Cardiac septum (tissue), 1 donor: ENCODE results near the gene TSHZ2. TPM values are rescaled to one million over a fixed set of nuclear protein-coding genes. Genes with fewer than 3 reads are reported as not detected.

Experiments used
- DNase-seq: peaks from one replicate; pipeline ENCODE4 v3.0.0-alpha.2; 2020; ENCODE audit warnings: low spot score
- intact Hi-C: fragments of 100-400 bp; cut with DNase I; formaldehyde crosslinking; loops from one replicate; pipeline ENCODE4 v1.14.0; 2022
- long read RNA-seq: library from polyadenylated mRNA; unstranded; transcript quantifications from one replicate; pipeline ENCODE4 v2.0.0, GENCODE V29; 2021
- total RNA-seq: library from RNA; stranded (reverse); fragmentation: NEBNext Ultra II Directional; extraction: Animal tissue kit (Norgen Biotek cat#: 25700); gene quantifications from one replicate; pipeline ENCODE4 v1.2.1, GENCODE V29; 2021
- donor health status: DM: no; HTN: no; CAD: no.

Gene TSHZ2
- 7.5 TPM for total RNA-seq
- long read RNA-seq, partial matches to known transcripts, result 0 of 14 reads
- long read RNA-seq, other reads (novel, unspliced or antisense), result 14 of 14 reads

GRCh38 chr20:52972190-52972937, at the start of gene TSHZ2:
TSHZ2 (plus strand) TSS chr20:52972358; CDS start chr20:52973294, 936 bp downstream.
- intact Hi-C loops, result loop anchor here (5.0 kb wide), 1 partner anchor 225 kb away; no protein-coding TSS in a partner anchor
- no peak for DNase-seq

GRCh38 chr20:52922436-52922835, 49.7 kb upstream of the TSHZ2 start:
- intact Hi-C loops, result no loop called here

GRCh38 chr20:52923123-52923937, 48.8 kb upstream of the TSHZ2 start:
- intact Hi-C loops, result no loop called here
- no peak for DNase-seq

More at GRCh38 chr20:52922436-52922835, 49.7 kb upstream of the TSHZ2 start:
- DNase-seq, result no peak

- intact Hi-C loops, result no loop called here
- DNase-seq, result no peak
These were observed 47.5 kb upstream of the TSHZ2 start for GRCh38 chr20:52924411-52925271.

GRCh38 chr20:52926505-52926904, 45.7 kb upstream of the TSHZ2 start:
- no peak for DNase-seq
- intact Hi-C loops, result no loop called here

GRCh38 chr20:52933867-52934266, 38.3 kb upstream of the TSHZ2 start:
- no peak for DNase-seq
- intact Hi-C loops, result no loop called here

GRCh38 chr20:52936351-52937340, 35.5 kb upstream of the TSHZ2 start:
- intact Hi-C loops, result no loop called here
- DNase-seq, result no peak

- DNase-seq, result no peak
- intact Hi-C loops, result no loop called here
These were observed 34.5 kb upstream of the TSHZ2 start for GRCh38 chr20:52937591-52938100.

- DNase-seq, result no peak
- intact Hi-C loops, result no loop called here
These were observed 33.0 kb upstream of the TSHZ2 start for GRCh38 chr20:52939141-52939540.

- intact Hi-C loops, result no loop called here
- no peak for DNase-seq
These were observed 30.4 kb upstream of the TSHZ2 start for GRCh38 chr20:52941808-52942207.

- no peak for DNase-seq
- intact Hi-C loops, result no loop called here
These were observed 28.8 kb upstream of the TSHZ2 start for GRCh38 chr20:52943185-52943841.

- intact Hi-C loops, result no loop called here
These were observed 26.9 kb upstream of the TSHZ2 start for GRCh38 chr20:52945268-52945667.

GRCh38 chr20:52945862-52946522, 26.2 kb upstream of the TSHZ2 start:
- intact Hi-C loops, result no loop called here

More at GRCh38 chr20:52945268-52945667, 26.9 kb upstream of the TSHZ2 start:
- no peak for DNase-seq

GRCh38 chr20:52948491-52948890, 23.7 kb upstream of the TSHZ2 start:
- intact Hi-C loops, result no loop called here
- DNase-seq, result no peak

More at GRCh38 chr20:52945862-52946522, 26.2 kb upstream of the TSHZ2 start:
- DNase-seq, result no peak

GRCh38 chr20:52953020-52953419, 19.1 kb upstream of the TSHZ2 start:
- DNase-seq, result no peak
- intact Hi-C loops, result no loop called here

- intact Hi-C loops, result no loop called here
- no peak for DNase-seq
These were observed 17.3 kb upstream of the TSHZ2 start for GRCh38 chr20:52954849-52955248.

GRCh38 chr20:52958211-52958610, 13.9 kb upstream of the TSHZ2 start:
- intact Hi-C loops, result no loop called here

More at GRCh38 chr20:52958211-52958610, 13.9 kb upstream of the TSHZ2 start:
- DNase-seq, result no peak
